Gastrocnemius medialis (tissue), 4 donors: Measurements from ENCODE around the gene SPATA13. TPM values are rescaled to one million over a fixed set of nuclear protein-coding genes. Genes with fewer than 3 reads are reported as not detected.

ENCODE experiments used
- ATAC-seq, 2 donors: fragments of 150-250 bp; one replicate each; pipeline ENCODE4 v1.9.1; 2016
- DNase-seq, 2 donors: peaks; one replicate each; pipeline ENCODE4 v3.0.0-alpha.2; 2019
- H3K27ac ChIP-seq, 4 donors: fragments of 200-600 bp; sonication (generic); 1 replicate in 1 of 4; 2 replicates in 3 of 4; pipeline ENCODE4 v1.5.1; 2016 to 2018; ENCODE audit warnings: mild to moderate bottlenecking in 2 of 4, moderate library complexity in 1 of 4
- H3K27me3 ChIP-seq, 3 donors: fragments of 200-600 bp; sonication (generic) in 2 of 3; 1 replicate in 1 of 3; 2 replicates in 2 of 3; pipeline versions ENCODE4 v1.5.1 to v1.6.0; 2016 to 2019; ENCODE audit warnings: mild to moderate bottlenecking in 1 of 3, moderate library complexity in 1 of 3
- H3K36me3 ChIP-seq, 2 donors: fragments of 200-600 bp; sonication (generic) in 1 of 2; one replicate each; pipeline ENCODE4 v1.5.1; 2017 to 2018
- H3K4me1 ChIP-seq, 2 donors: fragments of 200-600 bp; sonication (generic) in 1 of 2; one replicate each; pipeline ENCODE4 v1.5.1; 2016 to 2017; ENCODE audit warnings: mild to moderate bottlenecking in 2 of 2
- H3K4me3 ChIP-seq, 4 donors: fragments of 200-600 bp; sonication (generic) in 3 of 4; 1 replicate in 1 of 4; 2 replicates in 3 of 4; pipeline ENCODE4 v1.5.1; 2016 to 2019; ENCODE audit warnings: mild to moderate bottlenecking in 2 of 4
- H3K9me3 ChIP-seq, 3 donors: fragments of 200-600 bp; sonication (generic) in 2 of 3; 1 replicate in 1 of 3; 2 replicates in 2 of 3; pipeline ENCODE4 v1.5.1; 2016 to 2019
- POLR2A ChIP-seq, 2 donors: fragments of 450-650 bp; IDR thresholded peaks; one replicate each; pipeline ENCODE4 v1.6.1; 2017; ENCODE audit warnings: antibody characterized with exemption in 2 of 2, mild to moderate bottlenecking in 2 of 2, moderate library complexity in 2 of 2
- in situ Hi-C, 4 donors: fragments of 200-750 bp; cut with MboI; loops; one replicate each; pipeline versions ENCODE4 v1.15.0 to v1.8.0; 2017; ENCODE audit warnings: low sequenced_read_pairs in 4 of 4
- intact Hi-C: fragments of 100-400 bp; cut with DNase I; formaldehyde crosslinking; loops from one replicate; pipeline ENCODE4 v1.15.1; 2023; ENCODE audit warnings: low total_unique reads
- total RNA-seq, 4 donors: library from RNA; depleted of rRNA; stranded (reverse); fragments of >200 nt; gene quantifications; one replicate each; pipeline versions ENCODE4 v1.1.0 to v1.2.3, GENCODE V29; 2016
- TF ChIP-seq, protein P1 (sequence below), 5 experiments: fragments of 450-650 bp in 3 of 5; fragments of 200-600 bp in 2 of 5; sonication (generic) in 2 of 5; IDR thresholded peaks in 4 of 5; conservative IDR thresholded peaks in 1 of 5; 1 replicate in 4 of 5; 2 replicates in 1 of 5; pipeline ENCODE4 v1.5.1; 2016 to 2019; ENCODE audit warnings: antibody characterized with exemption in 5 of 5, mild to moderate bottlenecking in 3 of 5, moderate library complexity in 3 of 5

Gene SPATA13
- total RNA-seq, 4 donors from 2014 or later: 3.2 to 17.0 (median 5.8) TPM

DNA sequence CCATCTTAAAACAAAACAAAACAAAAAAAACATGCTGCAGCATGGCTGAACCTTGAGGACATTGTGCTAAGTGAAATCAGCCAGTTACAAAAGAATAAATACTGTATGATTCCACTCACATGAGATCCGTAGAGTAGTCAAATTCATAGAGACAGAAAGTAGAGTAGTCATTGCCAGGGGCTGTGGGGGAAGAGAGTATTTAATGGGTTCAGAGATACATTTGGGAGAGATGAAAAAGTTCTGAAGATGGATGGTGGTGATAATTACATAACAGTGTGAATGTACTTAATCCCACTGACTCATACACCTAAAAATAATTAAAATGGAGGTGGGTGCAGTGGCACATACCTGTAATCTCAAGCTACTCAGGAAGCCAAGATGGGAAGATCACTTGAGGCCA, 76.8 kb downstream of the SPATA13 start:
- Histone ChIP-seq H3K4me1 (no peaks in the 10 kb centered on the region), H3K27ac (no peak overlapping the region), H3K36me3 (no peaks in the 10 kb centered on the region), H3K4me3 (no peak overlapping the region), H3K27me3 (no peaks in the 10 kb centered on the region), H3K9me3 (no peaks in the 10 kb centered on the region)
- ATAC-seq: no peak
- intact Hi-C loops: no loop called here
- no peak for TF ChIP-seq POLR2A (IDR thresholded peaks at IDR 0.05)
- TF ChIP-seq, protein P1, sequence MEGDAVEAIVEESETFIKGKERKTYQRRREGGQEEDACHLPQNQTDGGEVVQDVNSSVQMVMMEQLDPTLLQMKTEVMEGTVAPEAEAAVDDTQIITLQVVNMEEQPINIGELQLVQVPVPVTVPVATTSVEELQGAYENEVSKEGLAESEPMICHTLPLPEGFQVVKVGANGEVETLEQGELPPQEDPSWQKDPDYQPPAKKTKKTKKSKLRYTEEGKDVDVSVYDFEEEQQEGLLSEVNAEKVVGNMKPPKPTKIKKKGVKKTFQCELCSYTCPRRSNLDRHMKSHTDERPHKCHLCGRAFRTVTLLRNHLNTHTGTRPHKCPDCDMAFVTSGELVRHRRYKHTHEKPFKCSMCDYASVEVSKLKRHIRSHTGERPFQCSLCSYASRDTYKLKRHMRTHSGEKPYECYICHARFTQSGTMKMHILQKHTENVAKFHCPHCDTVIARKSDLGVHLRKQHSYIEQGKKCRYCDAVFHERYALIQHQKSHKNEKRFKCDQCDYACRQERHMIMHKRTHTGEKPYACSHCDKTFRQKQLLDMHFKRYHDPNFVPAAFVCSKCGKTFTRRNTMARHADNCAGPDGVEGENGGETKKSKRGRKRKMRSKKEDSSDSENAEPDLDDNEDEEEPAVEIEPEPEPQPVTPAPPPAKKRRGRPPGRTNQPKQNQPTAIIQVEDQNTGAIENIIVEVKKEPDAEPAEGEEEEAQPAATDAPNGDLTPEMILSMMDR (IDR thresholded peaks at IDR 0.05 in 4 of 5, conservative IDR thresholded peaks at IDR 0.05 in 1 of 5): no peak
- DNase-seq: no peak
- in situ Hi-C loops: no loop called here

DNA sequence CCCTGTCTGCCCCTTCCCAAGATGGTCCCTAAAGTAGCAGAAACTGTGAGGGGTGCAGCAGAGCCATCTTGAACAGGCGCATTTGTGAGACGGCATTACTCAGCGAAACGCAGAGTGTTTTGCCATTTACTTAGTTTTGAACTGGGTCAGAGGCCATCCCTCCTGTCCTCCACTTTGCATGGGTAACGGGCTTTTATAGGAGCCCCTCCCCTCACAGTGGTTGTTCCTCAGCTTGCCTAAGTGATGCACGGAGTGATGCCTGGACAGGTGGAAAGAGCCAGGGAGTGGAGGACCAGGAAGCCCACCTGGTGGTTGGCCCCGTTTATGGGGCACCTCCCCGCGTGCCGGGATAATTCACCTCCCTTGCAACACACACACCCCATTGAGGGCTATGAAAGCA, 80.8 kb downstream of the SPATA13 start:
- in situ Hi-C loops: no loop called here
- H3K27ac ChIP-seq: no peak overlapping the region
- no peak for TF ChIP-seq POLR2A (IDR thresholded peaks at IDR 0.05)
- TF ChIP-seq, protein P1 (IDR thresholded peaks at IDR 0.05 in 4 of 5, conservative IDR thresholded peaks at IDR 0.05 in 1 of 5): no peak
- ATAC-seq (no peak), DNase-seq (no peak)
- no peaks in the 10 kb centered on the region for H3K27me3 ChIP-seq
- no peaks in the 10 kb centered on the region for H3K9me3 ChIP-seq
- intact Hi-C loops: no loop called here
- no peaks in the 10 kb centered on the region for H3K4me1 ChIP-seq
- H3K4me3 ChIP-seq: no peak overlapping the region
- H3K36me3 ChIP-seq: no peaks in the 10 kb centered on the region

DNA sequence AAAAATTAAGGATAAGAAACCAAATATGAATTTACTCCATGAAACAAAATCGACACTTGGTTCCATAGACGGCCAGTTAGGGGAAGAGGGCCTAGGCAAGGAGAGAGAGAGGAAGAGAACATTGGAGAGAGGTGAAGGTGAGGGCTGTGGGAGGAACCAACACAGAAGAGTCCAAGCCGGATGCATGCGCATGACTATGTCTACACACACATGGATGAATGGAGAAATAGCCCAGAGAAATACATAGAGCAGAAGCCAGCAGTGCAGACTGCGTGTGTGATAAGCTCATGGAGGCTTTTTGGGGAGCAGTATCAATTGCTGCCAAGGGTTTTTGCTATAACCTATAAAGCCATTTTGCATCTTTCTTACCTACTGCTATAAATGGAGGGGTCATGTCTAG, 81.6 kb downstream of the SPATA13 start:
- no peak for ATAC-seq
- no peaks in the 10 kb centered on the region for H3K9me3 ChIP-seq
- no peak for DNase-seq
- no peaks in the 10 kb centered on the region for H3K36me3 ChIP-seq
- in situ Hi-C loops: no loop called here
- no peak overlapping the region for H3K27ac ChIP-seq
- intact Hi-C loops: no loop called here
- TF ChIP-seq, protein P1 (IDR thresholded peaks at IDR 0.05 in 4 of 5, conservative IDR thresholded peaks at IDR 0.05 in 1 of 5): no peak
- TF ChIP-seq POLR2A (IDR thresholded peaks at IDR 0.05): no peak
- no peaks in the 10 kb centered on the region for H3K27me3 ChIP-seq
- H3K4me3 ChIP-seq: no peak overlapping the region
- no peaks in the 10 kb centered on the region for H3K4me1 ChIP-seq

DNA sequence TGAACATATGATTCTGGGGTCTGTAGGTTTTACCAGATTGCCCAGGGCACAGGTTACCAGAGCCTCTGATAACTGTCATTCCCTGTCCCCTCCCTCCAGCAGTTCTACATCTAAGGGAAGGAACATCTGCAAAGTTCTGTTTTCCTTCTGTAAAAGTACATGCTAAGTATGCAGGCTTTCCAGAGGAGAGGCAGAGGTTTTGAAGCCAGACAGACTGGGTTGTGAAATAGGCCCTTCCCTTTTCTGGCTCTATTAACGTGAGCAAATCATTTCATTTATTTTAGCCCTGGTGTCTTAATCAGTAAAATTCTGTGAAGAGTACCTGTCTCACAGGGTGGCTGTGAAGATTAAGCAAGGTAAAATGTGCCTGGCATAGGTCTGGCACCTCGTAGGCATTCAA, 82.8 kb downstream of the SPATA13 start:
- in situ Hi-C loops: no loop called here
- intact Hi-C loops: no loop called here
- Histone ChIP-seq H3K36me3 (no peaks in the 10 kb centered on the region), H3K27ac (no peak overlapping the region), H3K27me3 (no peaks in the 10 kb centered on the region), H3K9me3 (no peaks in the 10 kb centered on the region), H3K4me3 (no peak overlapping the region), H3K4me1 (no peaks in the 10 kb centered on the region)
- DNase-seq (no peak), ATAC-seq (no peak)
- no peak for TF ChIP-seq POLR2A (IDR thresholded peaks at IDR 0.05)
- TF ChIP-seq, protein P1 (IDR thresholded peaks at IDR 0.05 in 4 of 5, conservative IDR thresholded peaks at IDR 0.05 in 1 of 5): no peak

DNA sequence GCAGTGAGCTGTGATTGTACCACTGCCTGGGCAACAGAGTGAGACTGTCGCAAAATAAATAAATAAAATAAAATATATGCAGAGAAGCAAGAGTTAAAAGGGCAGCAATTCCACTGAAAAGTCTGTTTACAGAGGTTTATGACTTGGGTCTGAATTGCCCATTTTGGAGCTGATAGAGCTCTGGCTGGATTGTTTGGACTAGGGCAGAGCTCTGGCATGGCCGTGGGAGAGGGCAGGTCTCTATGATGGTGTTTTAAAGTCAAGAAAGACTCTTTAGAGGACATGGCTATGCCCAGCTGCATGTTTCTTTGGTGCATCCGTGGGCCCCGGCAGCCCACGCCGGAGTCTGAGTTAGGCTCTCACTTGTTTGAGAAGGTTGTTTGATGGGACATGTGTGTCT, 84.3 kb downstream of the SPATA13 start:
- no peak overlapping the region for H3K4me3 ChIP-seq
- H3K27ac ChIP-seq: no peak overlapping the region
- no peaks in the 10 kb centered on the region for H3K36me3 ChIP-seq
- no peaks in the 10 kb centered on the region for H3K9me3 ChIP-seq
- H3K27me3 ChIP-seq: no peaks in the 10 kb centered on the region
- TF ChIP-seq, protein P1 (IDR thresholded peaks at IDR 0.05 in 4 of 5, conservative IDR thresholded peaks at IDR 0.05 in 1 of 5): no peak
- no peak for TF ChIP-seq POLR2A (IDR thresholded peaks at IDR 0.05)
- ATAC-seq (no peak), DNase-seq (no peak)
- in situ Hi-C loops: no loop called here
- intact Hi-C loops: no loop called here
- no peaks in the 10 kb centered on the region for H3K4me1 ChIP-seq
